ENCODE data around the gene FGF11. TPM values are rescaled to one million over a fixed set of nuclear protein-coding genes. Genes with fewer than 3 reads are reported as not detected.
A peak's percentile ranks its signal among the peaks of the same experiment; 100 is the strongest.

Gene FGF11
- polyA plus RNA-seq, 4 donors = 0.61 to 0.86 TPM; not detected in 2

- DNase-seq (no peak), FAIRE-seq (no peak)
- Histone ChIP-seq H3K4me1 (ENCODE audit: control insufficient read depth in 3 of 3, insufficient read depth in 2 of 3, low read depth in 1 of 3, low read length in 2 of 3) (peaks cover 0 to 3% (median 0%) of the 10 kb centered on the region in 3 donors), H3K9me3 (ENCODE audit: control insufficient read depth in 2 of 2, insufficient read depth in 1 of 2, low read depth in 1 of 2, low read length in 1 of 2) (no peaks in the 10 kb centered on the region), H3K36me3 (ENCODE audit: control insufficient read depth in 3 of 3, insufficient read depth in 2 of 3, low read depth in 1 of 3, low read length in 3 of 3) (no peaks in the 10 kb centered on the region), H3K27me3 (ENCODE audit: control insufficient read depth in 3 of 3, insufficient read depth in 3 of 3, low read length in 3 of 3) (peaks cover 0 to 10% (median 0%) of the 10 kb centered on the region in 3 donors), H3K4me3 (ENCODE audit: low read depth in 1 of 3, low read length in 3 of 3) (no peak overlapping the region), H3K27ac (ENCODE audit: low read depth in 1 of 3, low read length in 2 of 3) (no peak overlapping the region)
- 87 to 91% (median 91%) methylated on average over 1 of the region's 1 CpG for WGBS, 3 donors
Observed at GRCh38 chr17:7431231-7431630, 8.1 kb upstream of the FGF11 start.

GRCh38 chr17:7432296-7432695, 7.0 kb upstream of the FGF11 start:
- FAIRE-seq (no peak), DNase-seq (no peak)
- H3K4me3 ChIP-seq (ENCODE audit: low read depth in 1 of 3, low read length in 3 of 3) = no peak overlapping the region
- H3K27me3 ChIP-seq (ENCODE audit: control insufficient read depth in 3 of 3, insufficient read depth in 3 of 3, low read length in 3 of 3) = peaks cover 0 to 19% (median 0%) of the 10 kb centered on the region in 3 donors
- H3K4me1 ChIP-seq (ENCODE audit: control insufficient read depth in 3 of 3, insufficient read depth in 2 of 3, low read depth in 1 of 3, low read length in 2 of 3) = peaks cover 0 to 11% (median 0%) of the 10 kb centered on the region in 3 donors
- 90 to 95% (median 94%) methylated on average over 11 of the region's 11 CpGs for WGBS, 3 donors
- H3K27ac ChIP-seq (ENCODE audit: low read depth in 1 of 3, low read length in 2 of 3) = no peak overlapping the region
- no peaks in the 10 kb centered on the region for H3K36me3 ChIP-seq (ENCODE audit: control insufficient read depth in 3 of 3, insufficient read depth in 2 of 3, low read depth in 1 of 3, low read length in 3 of 3)
- no peaks in the 10 kb centered on the region for H3K9me3 ChIP-seq (ENCODE audit: control insufficient read depth in 2 of 2, insufficient read depth in 1 of 2, low read depth in 1 of 2, low read length in 1 of 2)

GRCh38 chr17:7435676-7436555, 3.4 kb upstream of the FGF11 start:
- Histone ChIP-seq H3K36me3 (ENCODE audit: control insufficient read depth in 3 of 3, insufficient read depth in 2 of 3, low read depth in 1 of 3, low read length in 3 of 3) (peaks cover 0 to 2% (median 0%) of the 10 kb centered on the region in 3 donors), H3K27me3 (ENCODE audit: control insufficient read depth in 3 of 3, insufficient read depth in 3 of 3, low read length in 3 of 3) (peaks cover 3 to 50% (median 6%) of the 10 kb centered on the region in 3 donors), H3K4me1 (ENCODE audit: control insufficient read depth in 3 of 3, insufficient read depth in 2 of 3, low read depth in 1 of 3, low read length in 2 of 3) (peaks cover 0 to 41% (median 4%) of the 10 kb centered on the region in 3 donors), H3K27ac (ENCODE audit: low read depth in 1 of 3, low read length in 2 of 3) (peak overlapping the region; percentile 79 to 93 (median 80)), H3K9me3 (ENCODE audit: control insufficient read depth in 2 of 2, insufficient read depth in 1 of 2, low read depth in 1 of 2, low read length in 1 of 2) (no peaks in the 10 kb centered on the region), H3K4me3 (ENCODE audit: low read depth in 1 of 3, low read length in 3 of 3) (peak overlapping the region; percentile 64 to 71 (median 65))
- DNase-seq (peak; percentile 67 to 81), FAIRE-seq (no peak)
- WGBS, 3 donors = 3 to 6% (median 6%) methylated on average over 47 to 49 of the region's 49 CpGs

- peak; percentile 85 to 94 for DNase-seq
- 4 to 7% (median 6%) methylated on average over 87 to 92 of the region's 92 CpGs for WGBS, 3 donors
- H3K4me3 ChIP-seq (ENCODE audit: low read depth in 1 of 3, low read length in 3 of 3) = peak overlapping the region in 2 of 3 donors; percentile 64 to 71
- H3K36me3 ChIP-seq (ENCODE audit: control insufficient read depth in 3 of 3, insufficient read depth in 2 of 3, low read depth in 1 of 3, low read length in 3 of 3) = peaks cover 0 to 2% (median 0%) of the 10 kb centered on the region in 3 donors
- H3K27me3 ChIP-seq (ENCODE audit: control insufficient read depth in 3 of 3, insufficient read depth in 3 of 3, low read length in 3 of 3) = peaks cover 3 to 58% (median 6%) of the 10 kb centered on the region in 3 donors
- H3K4me1 ChIP-seq (ENCODE audit: control insufficient read depth in 3 of 3, insufficient read depth in 2 of 3, low read depth in 1 of 3, low read length in 2 of 3) = peaks cover 0 to 41% (median 4%) of the 10 kb centered on the region in 3 donors
- FAIRE-seq = no peak
- no peaks in the 10 kb centered on the region for H3K9me3 ChIP-seq (ENCODE audit: control insufficient read depth in 2 of 2, insufficient read depth in 1 of 2, low read depth in 1 of 2, low read length in 1 of 2)
- peak overlapping the region; percentile 79 to 93 (median 83) for H3K27ac ChIP-seq (ENCODE audit: low read depth in 1 of 3, low read length in 2 of 3)
Observed at GRCh38 chr17:7436556-7437368, 2.5 kb upstream of the FGF11 start.

GRCh38 chr17:7437369-7437863, 1.9 kb upstream of the FGF11 start:
- FAIRE-seq = no peak
- H3K36me3 ChIP-seq (ENCODE audit: control insufficient read depth in 3 of 3, insufficient read depth in 2 of 3, low read depth in 1 of 3, low read length in 3 of 3) = peaks cover 0 to 2% (median 0%) of the 10 kb centered on the region in 3 donors
- no peaks in the 10 kb centered on the region for H3K9me3 ChIP-seq (ENCODE audit: control insufficient read depth in 2 of 2, insufficient read depth in 1 of 2, low read depth in 1 of 2, low read length in 1 of 2)
- 32 to 42% (median 34%) methylated on average over 22 to 31 of the region's 31 CpGs for WGBS, 3 donors
- peaks cover 3 to 65% (median 6%) of the 10 kb centered on the region in 3 donors for H3K27me3 ChIP-seq (ENCODE audit: control insufficient read depth in 3 of 3, insufficient read depth in 3 of 3, low read length in 3 of 3)
- H3K4me3 ChIP-seq (ENCODE audit: low read depth in 1 of 3, low read length in 3 of 3) = peak overlapping the region in 2 of 3 donors; percentile 28 to 71
- DNase-seq = no peak
- peaks cover 0 to 41% (median 4%) of the 10 kb centered on the region in 3 donors for H3K4me1 ChIP-seq (ENCODE audit: control insufficient read depth in 3 of 3, insufficient read depth in 2 of 3, low read depth in 1 of 3, low read length in 2 of 3)
- no peak overlapping the region for H3K27ac ChIP-seq (ENCODE audit: low read depth in 1 of 3, low read length in 2 of 3)

- WGBS, 3 donors = 14 to 17% (median 15%) methylated on average over 42 to 48 of the region's 48 CpGs
Observed at GRCh38 chr17:7437950-7438614, 1.2 kb upstream of the FGF11 start.

GRCh38 chr17:7438656-7439460, 454 bp upstream of the FGF11 start:
- Histone ChIP-seq H3K36me3 (ENCODE audit: control insufficient read depth in 3 of 3, insufficient read depth in 2 of 3, low read depth in 1 of 3, low read length in 3 of 3) (peaks cover 0 to 2% (median 0%) of the 10 kb centered on the region in 3 donors), H3K27me3 (ENCODE audit: control insufficient read depth in 3 of 3, insufficient read depth in 3 of 3, low read length in 3 of 3) (peaks cover 3 to 79% (median 10%) of the 10 kb centered on the region in 3 donors), H3K9me3 (ENCODE audit: control insufficient read depth in 2 of 2, insufficient read depth in 1 of 2, low read depth in 1 of 2, low read length in 1 of 2) (no peaks in the 10 kb centered on the region), H3K4me1 (ENCODE audit: control insufficient read depth in 3 of 3, insufficient read depth in 2 of 3, low read depth in 1 of 3, low read length in 2 of 3) (peaks cover 0 to 41% (median 4%) of the 10 kb centered on the region in 3 donors), H3K4me3 (ENCODE audit: low read depth in 1 of 3, low read length in 3 of 3) (peak overlapping the region in 1 of 3 donors; percentile 28), H3K27ac (ENCODE audit: low read depth in 1 of 3, low read length in 2 of 3) (no peak overlapping the region)
- FAIRE-seq (no peak), DNase-seq (no peak)
- WGBS, 3 donors = 43 to 50% (median 45%) methylated on average over 11 of the region's 11 CpGs

More at GRCh38 chr17:7437950-7438614, 1.2 kb upstream of the FGF11 start:
- Histone ChIP-seq H3K27me3 (ENCODE audit: control insufficient read depth in 3 of 3, insufficient read depth in 3 of 3, low read length in 3 of 3) (peaks cover 3 to 72% (median 10%) of the 10 kb centered on the region in 3 donors), H3K36me3 (ENCODE audit: control insufficient read depth in 3 of 3, insufficient read depth in 2 of 3, low read depth in 1 of 3, low read length in 3 of 3) (peaks cover 0 to 2% (median 0%) of the 10 kb centered on the region in 3 donors), H3K4me3 (ENCODE audit: low read depth in 1 of 3, low read length in 3 of 3) (peak overlapping the region in 2 of 3 donors; percentile 28 to 31), H3K4me1 (ENCODE audit: control insufficient read depth in 3 of 3, insufficient read depth in 2 of 3, low read depth in 1 of 3, low read length in 2 of 3) (peaks cover 0 to 41% (median 4%) of the 10 kb centered on the region in 3 donors), H3K27ac (ENCODE audit: low read depth in 1 of 3, low read length in 2 of 3) (no peak overlapping the region), H3K9me3 (ENCODE audit: control insufficient read depth in 2 of 2, insufficient read depth in 1 of 2, low read depth in 1 of 2, low read length in 1 of 2) (no peaks in the 10 kb centered on the region)
- no peak for FAIRE-seq
- peak; percentile 40 to 71 for DNase-seq

Data from small intestine (tissue), 7 donors.